A549 (cell line): ENCODE data around the gene INTS14. TPM values are rescaled to one million over a fixed set of nuclear protein-coding genes. Genes with fewer than 3 reads are reported as not detected.

Experiments used
- ATAC-seq, 2 experiments: fragments of 200-7000 bp in 1 of 2; fragments of >200 bp in 1 of 2; cut with Nextera tagmentation in 1 of 2; cut with Tn5 transposase in 1 of 2; 3 replicates each; pipeline versions ENCODE4 v1.8.0 to v1.9.1; 2018 to 2020; ENCODE audit warnings: mild to moderate bottlenecking in 1 of 2, moderate library complexity in 1 of 2
- CTCF ChIA-PET: fragments of 300-600 bp; sonication (Branson Sonifier 250); formaldehyde crosslinking; extraction: SDS; loops from one replicate; lab custom pipeline; 2021; ENCODE audit warnings: antibody characterized with exemption, inconsistent platforms; lab: Yijun Ruan, JAX
- POLR2A ChIA-PET: fragments of 350-600 bp; formaldehyde crosslinking; extraction: SDS; loops from one replicate; lab custom pipeline; 2021; ENCODE audit warnings: antibody characterized with exemption, inconsistent platforms; lab: Yijun Ruan, JAX
- DNase-seq, 2 experiments: peaks; one replicate each; pipeline versions ENCODE4 v3.0.0 to v3.0.0-alpha.2; 2011 to 2016; ENCODE audit warnings: low read depth in 1 of 2, low spot score in 1 of 2
- FAIRE-seq: peaks from 2 replicates; lab custom pipeline; 2011; peaks lifted over from hg19 to GRCh38; lab: Jason Lieb, UNC
- H3K27ac ChIP-seq, 2 experiments: fragments of >200 bp; sonication (Bioruptor Twin); formaldehyde crosslinking; 3 replicates each; pipeline ENCODE4 v1.5.1; 2016 to 2017
- H3K4me1 ChIP-seq: fragments of >200 bp; sonication (Bioruptor Twin); formaldehyde crosslinking; 3 replicates; pipeline ENCODE4 v1.6.1; 2016
- H3K4me2 ChIP-seq: fragments of >200 bp; sonication (Bioruptor Twin); formaldehyde crosslinking; 3 replicates; pipeline ENCODE4 v1.6.1; 2016
- H3K4me3 ChIP-seq: fragments of >200 bp; sonication (Bioruptor Twin); formaldehyde crosslinking; 3 replicates; pipeline ENCODE4 v1.5.1; 2016
- H3K9me3 ChIP-seq: fragments of >200 bp; sonication (Bioruptor Twin); formaldehyde crosslinking; 3 replicates; pipeline ENCODE4 v1.6.1; 2016
- ATOH8 ChIP-seq: fragments of 250-450 bp; sonication (Bioruptor Pico); IDR thresholded peaks from 2 replicates; pipeline ENCODE4 v1.5.0; 2020; ENCODE audit warnings: low read depth, mild to moderate bottlenecking, moderate library complexity
- BHLHE40 ChIP-seq: IDR thresholded peaks from 2 replicates; pipeline ENCODE4 v1.6.1; 2012; ENCODE audit warnings: low read depth, low read length, inconsistent platforms
- CEBPB ChIP-seq, 2 experiments: fragments of >200 bp in 1 of 2; sonication (Bioruptor Twin) in 1 of 2; formaldehyde crosslinking in 1 of 2; IDR thresholded peaks; 2 replicates each; pipeline ENCODE4 v1.6.1; 2012 to 2016
- CTCF ChIP-seq: fragments of >200 bp; sonication (Bioruptor Twin); formaldehyde crosslinking; IDR thresholded peaks from 3 replicates; pipeline ENCODE4 v1.5.1; 2016
- EHF ChIP-seq: fragments of 250-450 bp; sonication (Bioruptor Pico); IDR thresholded peaks from 2 replicates; pipeline ENCODE4 v1.5.0; 2020; ENCODE audit warnings: mild to moderate bottlenecking
- EHMT2 ChIP-seq: fragments of 200-600 bp; sonication (generic); IDR thresholded peaks from 2 replicates; pipeline ENCODE4 v1.6.1; 2016; ENCODE audit warnings: antibody characterized with exemption, low read depth, mild to moderate bottlenecking, moderate library complexity
- EP300 ChIP-seq, 2 experiments: fragments of >200 bp; sonication (Bioruptor Twin); formaldehyde crosslinking; IDR thresholded peaks; 2 replicates in 1 of 2; 3 replicates in 1 of 2; pipeline ENCODE4 v1.6.1; 2016 to 2017
- ESRRA ChIP-seq: fragments of 150-350 bp; IDR thresholded peaks from 2 replicates; pipeline ENCODE4 v1.6.1; 2014; ENCODE audit warnings: mild to moderate bottlenecking, low read length, borderline replicate concordance
- HMGXB4 ChIP-seq: fragments of 250-450 bp; sonication (Bioruptor Pico); IDR thresholded peaks from 2 replicates; pipeline ENCODE4 v1.5.0; 2021; ENCODE audit warnings: mild to moderate bottlenecking, moderate library complexity, borderline replicate concordance
- HOXA7 ChIP-seq: fragments of 250-450 bp; sonication (Bioruptor Pico); IDR thresholded peaks from 2 replicates; pipeline ENCODE4 v1.5.0; 2020; ENCODE audit warnings: mild to moderate bottlenecking, moderate library complexity
- HOXB13 ChIP-seq: fragments of 250-450 bp; sonication (Bioruptor Pico); IDR thresholded peaks from 2 replicates; pipeline ENCODE4 v1.5.0; 2020; ENCODE audit warnings: low read depth, mild to moderate bottlenecking, moderate library complexity
- HOXB5 ChIP-seq: fragments of 250-450 bp; sonication (Bioruptor Pico); IDR thresholded peaks from 2 replicates; pipeline ENCODE4 v1.5.0; 2020; ENCODE audit warnings: mild to moderate bottlenecking, moderate library complexity
- KDM1A ChIP-seq: fragments of 200-600 bp; sonication (generic); IDR thresholded peaks from 2 replicates; pipeline ENCODE4 v1.6.1; 2016; ENCODE audit warnings: low read depth, mild to moderate bottlenecking
- KDM5A ChIP-seq: fragments of 200-600 bp; sonication (generic); IDR thresholded peaks from 2 replicates; pipeline ENCODE4 v1.6.1; 2016; ENCODE audit warnings: antibody characterized with exemption, mild to moderate bottlenecking
- MAX ChIP-seq: IDR thresholded peaks from 2 replicates; pipeline ENCODE4 v1.6.1; 2012
- NR3C1 ChIP-seq: fragments of >200 bp; sonication (Bioruptor Twin); formaldehyde crosslinking; IDR thresholded peaks from 3 replicates; pipeline ENCODE4 v1.6.1; 2017
- PHF8 ChIP-seq: fragments of 200-600 bp; sonication (generic); IDR thresholded peaks from 2 replicates; pipeline ENCODE4 v1.6.1; 2016; ENCODE audit warnings: low read depth, mild to moderate bottlenecking, antibody characterized with exemption, moderate library complexity, borderline replicate concordance
- POLR2A ChIP-seq: IDR thresholded peaks from 2 replicates; pipeline ENCODE4 v1.6.1; 2012; ENCODE audit warnings: mild to moderate bottlenecking, low read length
- POLR2AphosphoS2 ChIP-seq: conservative IDR thresholded peaks from 2 replicates; pipeline ENCODE4 v1.6.1; 2012; ENCODE audit warnings: low read length, improper control_type of control experiment, inconsistent platforms
- RAD21 ChIP-seq, 2 experiments: fragments of >200 bp in 1 of 2; sonication (Bioruptor Twin) in 1 of 2; formaldehyde crosslinking in 1 of 2; IDR thresholded peaks in 1 of 2; conservative IDR thresholded peaks in 1 of 2; 2 replicates in 1 of 2; 3 replicates in 1 of 2; pipeline ENCODE4 v1.6.1; 2012 to 2018; ENCODE audit warnings: inconsistent platforms in 1 of 2
- RARB ChIP-seq: fragments of 250-450 bp; sonication (Bioruptor Pico); IDR thresholded peaks from 2 replicates; pipeline ENCODE4 v1.8.0; 2021; ENCODE audit warnings: mild to moderate bottlenecking, moderate library complexity
- RCOR1 ChIP-seq: fragments of 150-350 bp; IDR thresholded peaks from 2 replicates; pipeline ENCODE4 v1.6.1; 2014; ENCODE audit warnings: antibody characterized with exemption, low read length, low read depth
- RFX5 ChIP-seq: fragments of 450-650 bp; IDR thresholded peaks from 2 replicates; pipeline ENCODE4 v1.7.1; 2014; ENCODE audit warnings: antibody characterized with exemption, mild to moderate bottlenecking, moderate library complexity
- RNF2 ChIP-seq: fragments of 200-600 bp; sonication (generic); IDR thresholded peaks from 2 replicates; pipeline ENCODE4 v1.6.1; 2016; ENCODE audit warnings: low read depth, mild to moderate bottlenecking, antibody characterized with exemption, moderate library complexity, borderline replicate concordance
- SREBF2 ChIP-seq: fragments of 450-650 bp; IDR thresholded peaks from 2 replicates; pipeline ENCODE4 v1.6.1; 2014; ENCODE audit warnings: mild to moderate bottlenecking, moderate library complexity
- TP53 ChIP-seq: fragments of 250-450 bp; sonication (Bioruptor Pico); IDR thresholded peaks from 2 replicates; pipeline ENCODE4 v1.5.0; 2021; ENCODE audit warnings: mild to moderate bottlenecking, moderate library complexity
- USF2 ChIP-seq: fragments of 450-650 bp; IDR thresholded peaks from 2 replicates; pipeline ENCODE4 v1.6.1; 2014; ENCODE audit warnings: antibody characterized with exemption
- ZC3H11A ChIP-seq: fragments of 450-650 bp; IDR thresholded peaks from 2 replicates; pipeline ENCODE4 v1.6.1; 2014; ENCODE audit warnings: antibody characterized with exemption, mild to moderate bottlenecking
- ZFP36 ChIP-seq: fragments of 450-650 bp; IDR thresholded peaks from 2 replicates; pipeline ENCODE4 v1.6.1; 2014; ENCODE audit warnings: borderline replicate concordance; ENCODE audit not compliant: partially characterized antibody
- ZNF302 ChIP-seq: fragments of 250-450 bp; sonication (Bioruptor Pico); IDR thresholded peaks from 2 replicates; pipeline ENCODE4 v1.9.0; 2021; ENCODE audit warnings: inconsistent platforms, mild to moderate bottlenecking, moderate library complexity
- ZSCAN20 ChIP-seq: fragments of 250-450 bp; sonication (Bioruptor Pico); IDR thresholded peaks from 2 replicates; pipeline ENCODE4 v1.8.0; 2022; ENCODE audit warnings: mild to moderate bottlenecking, moderate library complexity
- WGBS: methylation state at CpG from one replicate; pipeline ENCODE4 v1.1.6; 2017; ENCODE audit errors: missing lambda C conversion rate; 5-methylcytosine and 5-hydroxymethylcytosine counted together
- polyA plus RNA-seq, 4 experiments: library from polyadenylated mRNA; depleted of rRNA in 3 of 4; stranded (reverse); fragments of >200 nt; fragmentation: RNase III in 1 of 4; extraction: RNeasy Plus Mini Kit Qiagen cat#74134 plus additional on column Dnase treatment in 1 of 4; gene quantifications; 2 replicates in 3 of 4; 3 replicates in 1 of 4; pipeline ENCODE4 v1.2.3, GENCODE V29; 2011 to 2017

Gene INTS14
- polyA plus RNA-seq, 2 of the 4 experiments (the other 2 are of a cell fraction), result 38.1 to 82.1 TPM

GRCh38 chr15:65610871-65611718 lies at the start of gene INTS14 (continued):
- TF ChIP-seq CTCF (peak; percentile 81), PHF8 (peak; percentile 98), EP300 (IDR thresholded peaks at IDR 0.05) (no peak), POLR2AphosphoS2 (no peak), RNF2 (no peak), RFX5 (0 out of 2 replicates have a peak, but pooled peaks have one; percentile 22), TP53 (peak; percentile 74; the same call in 1 of the 2 replicates), SREBF2 (no peak), ZC3H11A (peak; percentile 20; the same call in 1 of the 2 replicates), HOXA7 (CRISPR knock-in tag) (no peak), USF2 (no peak), KDM5A (peak; percentile 87), ZNF302 (CRISPR knock-in tag) (no peak), MAX (peak; percentile 98), ZSCAN20 (no peak), HOXB5 (CRISPR knock-in tag) (no peak; the same call in 1 of the 2 replicates), HOXB13 (CRISPR knock-in tag) (no peak), NR3C1 (no peak), HMGXB4 (CRISPR knock-in tag) (peak; percentile 95; the same call in 1 of the 2 replicates), EHMT2 (no peak), EHF (CRISPR knock-in tag) (no peak), BHLHE40 (no peak), RARB (CRISPR knock-in tag) (no peak), POLR2A (peak; percentile 86)
- TF ChIP-seq, all 56 proteins: peak for 25

GRCh38 chr15:65659502-65660052 lies 48.6 kb upstream of the INTS14 start:
- DNase-seq, result no peak
- Histone ChIP-seq H3K9me3 (no peaks in the 10 kb centered on the region), H3K4me2 (no peak overlapping the region), H3K4me3 (no peak overlapping the region), H3K27ac (no peak overlapping the region), H3K4me1 (0 out of 3 replicates have a peak, but pooled peaks cover 3% of the 10 kb centered on the region)
- POLR2A ChIA-PET, result no interaction called here
- WGBS, result 78% methylated on average over 4 of the region's 4 CpGs
- no peak for ATAC-seq
- CTCF ChIA-PET, result interaction anchor here (0.6 to 21.1 kb wide), 6 partner anchors 10 to 630 kb away, joined by 3 to 229 read pairs (median 4); no protein-coding TSS in a partner anchor
- peak; percentile 13 for FAIRE-seq
- TF ChIP-seq ATOH8 (no peak), ESRRA (no peak), HOXB5 (CRISPR knock-in tag) (no peak), HOXB13 (CRISPR knock-in tag) (no peak), CEBPB (IDR thresholded peaks at IDR 0.05) (no peak), EP300 (IDR thresholded peaks at IDR 0.05) (no peak), ZNF302 (CRISPR knock-in tag) (no peak), TP53 (no peak), RCOR1 (no peak), RAD21 (conservative IDR thresholded peaks at IDR 0.05 in 1 of 2, IDR thresholded peaks at IDR 0.05 in 1 of 2) (no peak), KDM1A (no peak), ZFP36 (no peak), HMGXB4 (CRISPR knock-in tag) (no peak), ZC3H11A (no peak)
